HG02759 (cell line): Measurements from ENCODE around the gene RNF222.
A peak's percentile ranks its signal among the peaks of the same experiment; 100 is the strongest.

Experiments used
- ATAC-seq: cut with Tn5 transposase; IDR thresholded peaks from one replicate; pipeline ENCODE4 v1.9.1; 2021; ENCODE audit warnings: mild to moderate bottlenecking, moderate library complexity; ENCODE audit not compliant: unreplicated experiment

Gene RNF222, protein sequence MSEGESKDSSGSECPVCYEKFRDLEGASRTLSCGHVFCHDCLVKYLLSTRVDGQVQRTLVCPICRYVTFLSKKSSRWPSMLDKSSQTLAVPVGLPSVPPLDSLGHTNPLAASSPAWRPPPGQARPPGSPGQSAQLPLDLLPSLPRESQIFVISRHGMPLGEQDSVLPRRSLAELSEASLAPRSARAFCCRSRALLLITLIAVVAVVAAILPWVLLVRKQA

DNA sequence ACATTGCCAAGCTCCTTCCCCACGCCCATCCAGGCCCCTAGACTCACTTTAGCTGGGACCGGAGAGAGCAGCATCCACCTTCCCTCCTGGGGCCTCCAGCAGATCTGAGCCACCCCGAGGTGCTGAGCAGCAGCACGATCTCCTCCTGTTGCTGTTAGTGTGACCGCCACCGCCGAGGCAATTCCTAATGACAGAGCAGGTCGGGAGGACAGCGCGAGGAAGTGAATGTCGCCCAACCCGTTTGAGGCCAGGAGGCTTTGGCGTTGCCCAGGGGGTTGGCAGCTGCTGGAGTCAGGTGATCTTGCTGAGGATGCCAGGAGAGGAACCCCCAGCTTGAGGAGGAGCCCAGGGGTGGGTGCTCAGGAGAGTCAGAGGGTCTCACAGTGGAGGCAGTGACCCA, at the start of gene RNF222:
Gene RNF222, minus strand, starts transcription at position 192 of the 400 bp plus-strand sequence. CDS start 4,366 bp downstream, outside the sequence.
- ATAC-seq = no peak

DNA sequence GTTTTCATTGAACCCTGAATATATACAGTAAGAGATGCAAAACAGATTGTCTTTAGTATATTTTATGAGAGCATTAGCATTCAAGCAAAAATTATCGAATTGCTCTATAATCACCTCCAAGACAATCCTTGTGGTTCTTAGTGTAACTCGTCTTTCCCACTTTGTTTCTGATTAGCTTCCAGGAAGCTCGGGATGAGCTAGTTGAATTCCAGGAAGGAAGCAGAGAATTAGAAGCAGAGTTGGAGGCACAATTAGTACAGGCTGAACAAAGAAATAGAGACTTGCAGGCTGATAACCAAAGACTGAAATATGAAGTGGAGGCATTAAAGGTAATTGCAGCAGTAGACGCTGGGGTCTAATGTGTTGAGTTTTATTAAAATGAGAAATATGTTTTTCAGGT, 47.9 kb upstream of the RNF222 start:
- no peak for ATAC-seq

DNA sequence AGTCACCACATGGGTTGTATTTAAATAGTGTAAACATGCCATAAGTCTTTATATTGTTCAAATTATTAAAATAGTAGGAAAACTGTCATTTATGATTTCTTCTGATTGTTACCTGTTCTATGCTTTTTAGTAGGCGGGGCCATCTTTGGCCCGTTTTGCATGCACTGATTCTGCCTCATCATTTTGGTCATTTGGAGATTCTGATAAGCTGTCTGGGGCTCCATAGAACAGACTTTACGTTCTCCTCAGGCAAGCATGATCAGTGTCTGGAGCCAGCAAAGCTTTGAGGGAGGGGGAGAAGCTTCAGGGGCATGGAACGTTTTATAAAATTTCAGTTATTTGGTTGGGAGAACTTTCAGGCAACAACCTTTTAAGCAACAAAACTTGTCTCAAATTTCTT, 46.9 kb upstream of the RNF222 start:
- ATAC-seq = no peak

DNA sequence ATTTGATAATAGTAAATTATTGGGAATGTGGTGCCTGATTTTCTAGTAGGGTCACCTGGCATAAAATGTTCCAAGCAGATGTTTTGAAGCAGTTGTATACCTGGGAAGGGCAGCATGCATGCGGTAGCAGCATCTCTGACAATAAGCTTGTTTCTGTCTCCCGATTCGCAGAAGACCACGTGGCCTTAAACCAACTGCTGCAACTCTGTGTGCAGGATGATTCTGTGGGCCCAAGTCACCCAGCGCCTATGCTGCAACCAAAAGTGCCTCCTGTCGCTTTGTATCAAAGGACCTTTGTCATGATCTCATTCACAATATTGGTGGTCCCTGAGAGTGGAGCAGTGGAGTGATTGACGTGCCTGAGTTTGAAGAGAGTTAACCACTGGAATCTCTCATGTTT, 46.1 kb upstream of the RNF222 start:
- no peak for ATAC-seq

DNA sequence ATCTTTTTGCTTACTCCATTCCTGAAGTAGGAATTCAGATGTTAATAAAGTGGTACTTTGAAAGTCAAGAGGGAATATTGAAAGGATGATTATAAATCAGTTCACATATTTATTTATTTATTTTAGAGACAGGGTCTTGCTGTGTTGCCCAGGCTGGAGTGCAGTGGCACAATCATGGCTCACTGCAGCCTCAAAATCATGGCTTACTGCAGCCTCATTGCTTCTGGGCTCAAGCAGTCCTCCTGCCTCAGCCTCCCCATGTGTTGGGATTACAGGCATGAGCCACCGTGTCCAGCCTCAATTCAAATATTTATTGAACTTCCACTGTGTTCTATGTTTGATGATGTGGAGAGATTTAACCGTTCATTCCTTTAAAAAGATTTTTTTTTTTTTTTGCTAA, 44.7 kb upstream of the RNF222 start:
- ATAC-seq = no peak

DNA sequence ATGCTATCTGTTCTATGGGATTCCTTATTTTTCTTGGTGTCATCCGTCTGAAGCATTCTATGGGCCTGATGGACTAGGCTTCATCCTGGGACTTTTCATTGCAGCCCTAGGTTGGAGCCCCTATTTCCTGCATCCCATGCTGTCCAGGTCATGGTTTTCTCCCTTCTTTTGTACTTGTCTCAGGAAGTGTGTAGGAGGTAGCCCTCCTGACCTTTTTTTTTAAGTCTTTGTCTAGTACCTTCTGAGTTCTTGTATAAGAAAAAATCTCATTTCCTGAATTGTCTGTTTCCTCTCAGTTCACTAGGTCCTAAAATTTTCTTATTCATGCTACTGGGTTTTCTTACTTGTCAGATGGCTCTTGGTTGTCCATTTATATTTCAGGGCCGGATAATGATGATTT, 44.1 kb upstream of the RNF222 start:
- no peak for ATAC-seq

DNA sequence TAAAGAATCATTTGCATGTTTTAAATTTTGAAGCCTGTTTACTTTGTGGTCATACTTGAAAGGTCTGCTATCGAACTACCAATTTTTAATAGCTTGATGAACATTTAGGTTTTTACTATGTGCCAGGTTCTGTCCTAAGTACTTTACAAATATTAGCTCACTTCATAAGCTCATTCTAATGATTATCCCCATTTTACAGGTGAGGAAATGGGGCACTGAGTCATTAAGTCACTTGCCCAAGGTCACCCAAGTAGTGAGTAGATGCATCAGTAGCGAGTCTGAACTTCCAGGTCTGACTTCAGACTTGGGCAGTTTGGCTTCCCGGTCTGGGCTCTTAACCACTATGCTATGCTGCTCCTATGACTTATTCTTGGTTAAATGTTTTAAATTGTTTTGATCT, 42.1 kb upstream of the RNF222 start:
- ATAC-seq = no peak

DNA sequence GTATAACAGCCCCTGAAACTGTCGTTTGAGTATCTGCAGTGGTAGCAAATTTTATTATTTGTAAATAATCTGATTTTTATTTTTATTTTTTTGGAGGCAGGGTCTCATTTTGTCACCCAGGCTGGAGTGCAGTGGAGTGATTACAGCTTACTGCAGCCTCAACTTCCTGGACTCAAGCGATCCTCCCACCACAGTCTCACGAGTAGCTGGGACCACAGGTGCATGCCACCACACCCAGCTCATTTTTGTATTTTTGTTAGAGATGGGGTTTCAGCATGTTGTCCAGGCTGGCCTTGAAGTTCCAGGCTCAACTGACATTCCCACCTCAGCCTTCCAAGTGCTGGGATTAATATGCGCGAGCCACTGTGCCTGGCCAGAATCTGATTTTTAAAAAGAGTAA, 40.8 kb upstream of the RNF222 start:
- no peak for ATAC-seq

DNA sequence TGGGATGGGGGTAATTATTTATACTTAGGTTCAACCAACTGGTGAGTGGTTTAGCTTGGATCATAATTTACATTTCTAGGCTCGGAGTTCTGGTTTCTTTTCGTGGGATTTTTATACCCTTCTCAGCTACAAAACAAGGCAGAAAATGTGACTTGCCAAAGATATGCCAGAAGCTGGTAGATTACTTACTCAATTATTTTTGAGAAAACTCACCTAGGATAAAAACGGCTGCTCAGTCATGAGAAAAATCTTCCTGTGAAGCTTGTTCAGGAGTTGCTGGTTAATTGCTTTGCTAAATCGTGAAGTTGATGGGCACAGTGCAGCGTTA, 39.2 kb upstream of the RNF222 start:
- no peak for ATAC-seq

DNA sequence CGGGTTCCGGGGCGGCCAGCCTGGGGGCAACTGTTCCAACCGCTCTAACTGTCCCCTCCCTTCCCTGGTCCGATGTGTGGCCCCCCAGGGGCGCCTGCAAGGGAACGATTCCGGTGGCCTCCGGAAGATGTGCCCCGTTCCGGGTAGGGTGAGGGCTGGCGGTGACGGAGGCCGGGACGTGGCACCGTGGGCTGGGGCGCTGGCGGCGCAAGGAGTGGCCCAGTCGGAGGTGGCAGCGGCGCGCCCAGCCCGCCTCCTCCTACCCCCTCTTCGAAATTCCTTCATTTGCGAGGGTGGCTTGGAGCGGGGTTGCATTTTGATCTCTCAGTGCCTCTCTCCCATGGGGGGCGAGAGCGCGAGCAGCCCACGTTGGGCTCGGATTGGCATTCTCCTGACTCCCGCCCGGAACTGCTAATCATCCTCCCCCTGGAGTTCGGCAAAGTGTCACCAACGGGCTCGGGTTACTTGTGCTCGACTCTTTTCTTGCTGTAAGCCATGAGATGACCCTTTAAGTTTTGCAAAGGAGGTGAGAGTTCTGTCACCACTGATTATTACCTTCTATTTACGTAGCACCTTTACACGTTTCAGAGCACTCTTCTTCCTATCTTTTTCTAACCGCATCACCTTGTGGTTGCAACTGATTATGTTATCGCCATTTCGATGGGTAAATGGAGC, 38.7 kb upstream of the RNF222 start:
- peak; percentile 56 for ATAC-seq

DNA sequence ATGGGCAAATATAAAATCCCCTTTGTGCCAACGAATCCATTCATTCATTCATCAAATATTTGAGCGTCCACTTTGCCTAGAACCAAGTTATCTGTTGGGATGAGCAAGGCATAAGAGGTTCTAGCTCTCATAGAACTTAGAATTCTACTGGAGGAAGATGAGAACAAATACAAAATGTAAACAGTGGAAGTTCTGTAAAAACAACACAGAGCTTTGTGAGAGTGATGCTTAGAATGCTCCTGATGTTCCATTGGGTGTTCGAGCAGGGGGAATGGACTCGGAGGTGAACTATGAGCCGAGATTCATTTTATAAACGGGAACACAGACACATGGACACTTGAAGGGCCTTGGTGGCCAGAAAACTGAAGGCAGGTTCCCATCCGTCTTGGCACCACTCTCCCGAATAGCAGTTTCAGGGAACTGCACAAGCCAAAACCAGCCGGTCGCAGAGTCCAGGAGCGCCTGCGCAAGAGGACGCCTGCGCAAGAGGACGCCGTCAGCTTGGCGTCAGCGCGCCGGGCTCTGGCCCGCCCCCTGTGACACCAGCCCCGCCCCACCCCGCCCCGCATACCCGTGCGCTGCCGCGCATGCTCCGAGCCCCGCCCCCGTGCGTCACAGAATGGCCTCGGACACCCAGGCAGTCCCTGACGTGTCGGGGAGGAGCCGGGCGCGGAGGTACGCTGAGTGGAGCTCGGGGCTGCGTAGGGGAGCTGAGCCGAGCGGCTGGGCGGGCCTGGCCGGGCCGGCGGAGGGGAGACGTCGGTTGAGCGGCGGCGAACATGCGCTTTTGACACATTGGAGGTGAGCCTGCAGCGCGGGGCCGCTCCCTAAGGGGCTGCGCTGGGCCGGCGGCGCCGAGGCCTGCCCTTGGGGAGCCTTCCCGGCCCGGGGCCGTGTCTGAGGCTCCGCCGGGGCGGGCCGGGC, 37.9 kb upstream of the RNF222 start, which contains the start of gene NDEL1:
Gene NDEL1, plus strand, starts transcription at position 640 of the 924 bp plus-strand sequence. CDS start 8,388 bp downstream, outside the sequence.
- ATAC-seq = peak; percentile 95

DNA sequence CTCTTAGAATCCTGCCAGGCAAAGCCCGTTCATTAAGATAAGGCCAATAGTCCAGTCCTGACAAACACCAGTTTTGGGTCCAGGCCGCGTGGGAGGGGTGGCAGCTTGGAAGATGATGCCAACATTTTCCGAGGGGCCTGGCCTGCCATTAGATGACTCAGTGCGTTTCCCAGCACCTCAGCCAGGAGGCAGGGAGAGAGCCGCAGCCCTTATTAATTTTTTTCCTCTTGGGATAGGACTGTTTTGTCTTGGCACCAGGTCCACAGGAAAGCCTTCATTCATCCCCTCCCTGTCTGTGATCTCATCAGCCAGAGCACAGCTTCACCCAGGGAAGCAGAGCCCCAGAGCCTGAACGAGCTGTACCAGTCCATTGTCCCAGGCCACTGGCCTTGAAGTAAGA, 33.3 kb upstream of the RNF222 start:
- ATAC-seq = no peak

DNA sequence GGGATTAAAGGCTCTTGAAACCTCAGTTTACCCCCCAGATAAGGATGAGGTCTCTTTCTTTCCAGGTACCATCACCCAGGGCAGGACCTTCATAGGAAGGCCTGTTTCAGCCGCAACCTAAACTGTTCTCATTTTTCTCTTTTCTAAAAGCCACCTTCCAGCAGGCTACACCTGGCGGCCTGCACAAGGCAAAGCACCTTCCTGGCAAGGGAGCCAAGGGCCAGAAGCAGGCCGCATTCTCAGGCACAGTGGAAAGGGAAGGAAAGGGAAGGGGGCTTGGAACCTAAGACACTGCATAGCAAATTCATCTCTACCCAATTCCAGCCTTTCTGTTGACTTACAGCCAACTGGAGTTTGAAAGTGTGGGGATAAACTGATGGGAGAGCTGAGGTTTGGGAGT, 29.2 kb upstream of the RNF222 start:
- ATAC-seq = no peak

DNA sequence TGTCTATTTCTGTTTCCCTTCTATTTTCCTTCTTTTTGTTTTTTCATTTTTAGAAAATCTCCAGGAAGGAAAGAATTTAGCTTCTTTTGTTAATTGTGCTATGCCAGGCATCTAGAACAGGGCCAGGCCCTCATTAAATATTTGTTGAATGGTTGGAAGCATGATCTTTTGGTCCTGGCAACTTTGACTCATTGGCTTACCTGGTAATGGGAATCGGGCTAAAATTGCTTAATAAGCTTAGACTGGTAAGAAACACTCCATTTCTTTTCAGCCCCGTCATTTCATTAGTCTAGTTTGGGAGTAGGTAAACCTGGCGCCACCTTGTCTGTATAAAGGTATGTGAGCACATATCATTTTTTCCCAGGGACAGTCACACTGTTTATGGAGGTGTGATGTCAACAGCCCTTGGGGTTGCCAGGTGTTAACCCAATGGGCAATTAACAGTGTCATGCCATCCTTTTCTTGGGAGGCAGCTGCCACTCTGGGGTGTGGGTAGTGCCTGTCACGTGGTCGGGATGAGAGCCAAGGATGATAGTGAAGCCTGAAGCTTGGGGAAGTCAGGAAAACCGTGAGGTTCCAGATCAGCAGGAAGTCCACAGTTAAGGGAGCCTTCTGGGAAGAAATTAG, 28.6 kb upstream of the RNF222 start:
- ATAC-seq = no peak

DNA sequence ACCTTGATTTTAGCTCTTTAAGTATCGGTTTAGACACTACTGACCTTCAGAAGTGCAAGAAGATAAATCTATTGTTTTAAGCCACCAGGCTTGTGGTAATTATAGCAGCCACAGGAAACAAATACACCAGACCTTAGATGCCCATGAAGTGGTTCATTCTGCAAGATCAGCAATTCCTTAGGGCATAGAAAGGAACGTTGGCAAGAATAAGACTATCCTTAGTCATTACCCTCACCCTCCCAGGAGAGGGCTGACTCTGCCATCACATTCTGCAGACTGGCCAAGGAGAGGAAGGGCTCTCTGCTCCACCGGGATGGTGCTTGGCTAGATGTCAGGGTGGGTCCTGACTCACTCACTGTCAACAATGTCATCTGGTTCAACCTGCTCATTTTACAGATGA, 23.9 kb upstream of the RNF222 start:
- ATAC-seq = no peak

DNA sequence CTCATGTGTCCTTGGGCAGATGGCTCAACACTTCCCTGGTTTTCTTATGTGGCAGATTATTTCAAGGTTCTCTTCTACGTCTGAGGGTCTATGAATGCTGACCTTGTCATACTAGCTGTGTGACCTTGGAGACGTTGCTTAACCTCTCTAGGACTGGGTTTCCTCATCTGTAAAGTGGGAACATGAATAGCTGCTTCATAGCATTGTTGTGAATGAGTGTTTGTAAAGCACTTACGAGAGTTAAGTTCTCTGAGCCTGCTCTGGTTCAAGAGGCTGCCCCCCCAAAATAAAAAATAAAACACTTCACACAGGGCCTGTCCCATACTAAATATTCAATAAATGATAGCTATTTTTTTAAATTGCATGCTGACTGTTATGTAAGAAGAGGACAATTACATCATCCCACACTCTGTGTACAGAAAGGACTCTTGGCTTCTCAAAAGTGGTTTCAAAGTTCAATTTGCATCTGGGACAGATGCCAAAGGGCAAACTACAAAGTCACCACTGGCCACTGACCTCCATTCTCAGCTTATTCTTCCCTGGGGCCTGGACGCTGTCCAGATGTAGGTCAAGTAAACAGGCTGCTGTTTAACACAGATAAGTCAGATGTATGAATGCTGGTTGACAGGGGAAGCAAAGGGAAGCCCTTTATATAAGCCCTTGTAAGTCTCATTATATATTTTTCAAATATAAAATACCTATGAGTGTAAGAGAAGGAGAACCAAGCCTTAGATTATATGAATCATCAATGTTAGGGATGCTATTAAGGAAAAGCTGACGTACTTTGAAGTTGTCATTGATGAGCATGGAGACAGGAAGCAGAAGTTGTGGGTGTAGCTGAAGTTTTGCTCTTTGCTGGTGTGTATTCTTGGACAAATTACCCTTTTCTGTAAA, 22.7 kb upstream of the RNF222 start:
- ATAC-seq = no peak

DNA sequence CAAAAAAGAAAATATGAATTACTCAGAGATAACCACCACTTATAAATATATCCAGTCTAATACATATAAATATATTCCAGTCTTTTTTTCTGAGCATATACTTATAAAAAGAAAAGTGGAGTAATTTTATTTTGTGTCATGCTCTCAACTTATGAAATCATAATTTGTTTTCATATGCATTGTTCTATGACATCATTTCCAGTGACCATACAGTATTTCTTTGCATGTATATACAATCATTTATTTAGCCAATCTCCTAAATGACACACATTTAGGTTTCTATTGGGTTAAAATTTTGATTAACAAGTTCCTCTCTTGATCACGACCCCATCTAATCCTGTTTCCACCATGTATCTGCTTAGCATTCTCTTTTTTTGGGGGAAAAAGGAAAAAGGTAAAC, 21.7 kb upstream of the RNF222 start:
- ATAC-seq = no peak

DNA sequence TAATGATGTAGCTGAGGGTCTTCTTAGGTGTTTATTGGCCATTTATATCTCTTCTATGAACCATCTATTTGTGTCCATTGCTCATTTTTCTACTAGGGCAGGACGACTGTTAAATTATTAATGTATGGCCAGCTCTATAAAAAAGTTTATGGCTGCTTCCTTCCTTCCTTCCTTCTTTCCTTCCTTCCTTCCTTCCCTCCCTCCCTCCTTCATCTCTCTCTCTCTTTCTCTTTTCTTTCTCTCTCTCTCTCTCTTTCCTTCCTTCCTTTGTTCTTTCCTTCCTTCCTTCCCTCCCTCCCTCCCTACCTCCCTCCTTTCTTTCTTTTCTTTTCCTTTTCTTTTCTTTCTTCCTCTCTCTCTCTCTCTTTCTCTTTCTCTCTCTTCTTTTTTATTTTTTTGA, 20.8 kb upstream of the RNF222 start:
- no peak for ATAC-seq

DNA sequence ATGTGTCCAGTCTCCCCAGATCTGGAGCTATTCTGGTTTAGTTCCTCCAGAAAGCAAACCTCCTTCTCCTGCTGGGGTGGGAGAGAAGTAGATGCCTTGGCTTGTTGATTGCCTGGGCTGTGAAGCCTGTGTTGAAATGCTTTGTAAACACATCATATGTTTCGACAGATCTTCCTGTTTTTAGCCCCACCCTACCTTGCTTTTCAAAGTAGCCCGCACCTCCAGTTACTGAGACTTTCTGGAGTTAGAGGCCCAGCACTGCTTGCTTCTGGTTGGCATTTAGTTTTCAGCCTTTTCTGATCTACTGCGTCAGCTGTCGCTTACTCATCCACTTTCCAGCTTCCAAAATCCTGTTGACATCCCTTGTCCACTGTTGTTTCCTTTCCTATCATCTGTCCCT, 20.2 kb upstream of the RNF222 start:
- ATAC-seq = no peak

DNA sequence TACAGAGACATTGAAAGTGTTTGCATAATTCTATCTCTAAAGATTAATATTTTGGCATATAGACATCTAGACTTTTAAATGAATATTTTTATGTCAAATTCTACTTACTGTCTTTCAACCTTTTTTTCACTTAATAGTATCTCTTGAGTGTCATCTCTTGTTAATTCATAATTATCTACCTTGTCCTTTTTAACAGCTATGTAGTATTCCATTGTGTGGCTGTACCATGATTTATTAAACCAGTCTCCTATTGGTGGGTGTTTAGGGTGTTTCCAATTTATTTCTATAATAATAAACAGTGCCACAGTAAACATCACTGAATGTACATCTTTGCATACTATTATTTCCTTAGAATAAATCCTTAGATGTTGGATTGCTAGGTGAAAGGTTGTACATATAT, 16.3 kb upstream of the RNF222 start:
- ATAC-seq = no peak
